ENCODE results near the gene KRR1. TPM values are rescaled to one million over a fixed set of nuclear protein-coding genes. Genes with fewer than 3 reads are reported as not detected.

KRR1 gene
- total and polyA plus RNA-seq, 2 of the 13 experiments (the other 11 are each of a cell fraction or from before 2014, with no cell fraction given): 19.3 to 103 TPM

DNA sequence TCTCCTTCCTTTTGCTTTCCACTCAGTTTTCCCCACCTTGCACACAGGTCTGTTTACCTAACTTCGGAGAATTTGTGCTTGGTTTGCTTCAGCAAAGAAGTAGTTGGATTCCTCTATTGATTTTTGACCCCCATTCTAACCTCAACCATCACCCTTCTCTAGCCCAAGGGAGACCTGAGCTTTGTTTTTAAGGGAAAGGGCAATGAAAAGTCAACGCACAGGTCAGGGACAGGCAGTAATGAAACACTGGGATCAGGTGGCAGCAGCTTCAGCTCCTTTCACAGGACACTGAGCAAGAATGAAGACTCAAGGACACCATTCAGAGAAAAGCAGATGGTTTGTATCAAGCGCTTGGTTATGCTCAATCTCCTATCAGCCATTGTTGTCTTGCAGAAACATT, 46.9 kb upstream of the KRR1 start (continued):
- TF ChIP-seq ZBTB40 (IDR thresholded peaks at IDR 0.05): no peak
- no peak for TF ChIP-seq ZBTB40 (CRISPR knock-in tag; IDR thresholded peaks at IDR 0.05)
- TF ChIP-seq ZNF616 (CRISPR knock-in tag; IDR thresholded peaks at IDR 0.05; ENCODE audit: low read depth): no peak
- peak; percentile 55; the same call in 1 of the 2 replicates for TF ChIP-seq TOE1 (CRISPR knock-in tag; IDR thresholded peaks at IDR 0.05)
- no peak for TF ChIP-seq JUN (CRISPR knock-in tag; IDR thresholded peaks at IDR 0.05)
- no peak for TF ChIP-seq NFYC (CRISPR knock-in tag; IDR thresholded peaks at IDR 0.05)
- TF ChIP-seq, protein P1, sequence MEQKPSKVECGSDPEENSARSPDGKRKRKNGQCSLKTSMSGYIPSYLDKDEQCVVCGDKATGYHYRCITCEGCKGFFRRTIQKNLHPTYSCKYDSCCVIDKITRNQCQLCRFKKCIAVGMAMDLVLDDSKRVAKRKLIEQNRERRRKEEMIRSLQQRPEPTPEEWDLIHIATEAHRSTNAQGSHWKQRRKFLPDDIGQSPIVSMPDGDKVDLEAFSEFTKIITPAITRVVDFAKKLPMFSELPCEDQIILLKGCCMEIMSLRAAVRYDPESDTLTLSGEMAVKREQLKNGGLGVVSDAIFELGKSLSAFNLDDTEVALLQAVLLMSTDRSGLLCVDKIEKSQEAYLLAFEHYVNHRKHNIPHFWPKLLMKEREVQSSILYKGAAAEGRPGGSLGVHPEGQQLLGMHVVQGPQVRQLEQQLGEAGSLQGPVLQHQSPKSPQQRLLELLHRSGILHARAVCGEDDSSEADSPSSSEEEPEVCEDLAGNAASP (CRISPR knock-in tag; IDR thresholded peaks at IDR 0.05; ENCODE audit: borderline replicate concordance): peak; percentile 78; the same call in 1 of the 2 replicates
- peak; percentile 70; the same call in 1 of the 2 replicates for TF ChIP-seq NFIC (IDR thresholded peaks at IDR 0.05; ENCODE audit: low read length)
- no peak for TF ChIP-seq E2F2 (CRISPR knock-in tag; IDR thresholded peaks at IDR 0.05; ENCODE audit: borderline replicate concordance)
- TF ChIP-seq ATF7 (IDR thresholded peaks at IDR 0.05): no peak
- no peak; the same call in 1 of the 2 replicates for TF ChIP-seq ATF7 (CRISPR knock-in tag; IDR thresholded peaks at IDR 0.05)
- TF ChIP-seq KMT2B (CRISPR knock-in tag; IDR thresholded peaks at IDR 0.05): no peak
- no peak for TF ChIP-seq HNRNPK (IDR thresholded peaks at IDR 0.05; ENCODE audit: low read depth, low read length, poor library complexity, severe bottlenecking)
- TF ChIP-seq ZFP36L2 (CRISPR knock-in tag; IDR thresholded peaks at IDR 0.05): no peak
- no peak for TF ChIP-seq TCF12 (IDR thresholded peaks at IDR 0.05)
- no peak for TF ChIP-seq TCF12 (CRISPR knock-in tag; IDR thresholded peaks at IDR 0.05)
- TF ChIP-seq BORCS8-MEF2B (CRISPR knock-in tag; IDR thresholded peaks at IDR 0.05): no peak
- no peak for TF ChIP-seq PRMT3 (CRISPR knock-in tag; IDR thresholded peaks at IDR 0.05; ENCODE audit: borderline replicate concordance, low read depth)
- no peak for TF ChIP-seq ISX (CRISPR knock-in tag; conservative IDR thresholded peaks at IDR 0.05)
- no peak for TF ChIP-seq ARNTL (CRISPR knock-in tag; IDR thresholded peaks at IDR 0.05)
- TF ChIP-seq FOXK1 (CRISPR knock-in tag; IDR thresholded peaks at IDR 0.05; ENCODE audit: borderline replicate concordance, low read depth): peak; percentile 47; the same call in 1 of the 2 replicates
